Ectodermal cell (in vitro differentiated cells): ENCODE results near the gene ANKIB1.

ENCODE experiments used
- H3K27ac ChIP-seq: 2 replicates; pipeline ENCODE4 v1.7.0; 2013; ENCODE audit warnings: mild to moderate bottlenecking, low read depth, low read length; ENCODE audit not compliant: insufficient read depth, poor library complexity, severe bottlenecking
- H3K27me3 ChIP-seq: 2 replicates; pipeline ENCODE4 v1.7.0; 2013; ENCODE audit warnings: mild to moderate bottlenecking, low read length; ENCODE audit not compliant: insufficient read depth, control insufficient read depth, poor library complexity, severe bottlenecking
- H3K36me3 ChIP-seq: one replicate; pipeline ENCODE4 v1.7.0; 2013; ENCODE audit warnings: low read length; ENCODE audit not compliant: control insufficient read depth, insufficient read depth
- H3K4me1 ChIP-seq: one replicate; pipeline ENCODE4 v1.7.0; 2013; ENCODE audit warnings: low read length; ENCODE audit not compliant: control insufficient read depth, insufficient read depth
- H3K4me3 ChIP-seq: 2 replicates; pipeline ENCODE4 v1.7.0; 2013; ENCODE audit warnings: low read depth, low read length, control low read depth; ENCODE audit not compliant: insufficient read depth
- H3K9me3 ChIP-seq: 2 replicates; pipeline ENCODE4 v1.7.0; 2013; ENCODE audit warnings: mild to moderate bottlenecking, low read length, moderate library complexity; ENCODE audit not compliant: control insufficient read depth
- WGBS, 2 experiments: methylation state at CpG; one replicate each; pipeline ENCODE4 v1.1.7; 2013; ENCODE audit warnings: missing lambda C conversion rate in 2 of 2; 5-methylcytosine and 5-hydroxymethylcytosine counted together

ANKIB1 gene

DNA sequence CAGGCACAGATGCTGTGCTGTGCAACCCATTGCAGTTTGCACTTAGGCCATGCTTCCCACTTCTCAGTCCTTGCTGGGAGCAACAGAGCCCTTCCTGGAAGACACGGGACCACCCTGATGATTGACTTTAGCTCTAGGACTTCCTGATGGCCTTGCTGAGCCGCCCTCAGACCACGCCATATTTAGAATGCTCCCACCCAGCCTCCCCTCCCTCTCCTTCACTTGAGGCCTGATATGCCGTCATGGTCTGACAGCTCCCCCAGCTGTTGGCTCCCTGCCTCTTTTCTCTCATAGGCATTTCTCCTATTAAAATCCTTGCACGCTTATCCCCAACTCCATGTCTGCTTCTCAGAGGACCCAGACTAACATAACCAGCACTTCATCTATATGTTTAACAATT, 172.1 kb downstream of the ANKIB1 start:
- Histone ChIP-seq H3K27me3 (no peaks in the 10 kb centered on the region), H3K36me3 (no peaks in the 10 kb centered on the region), H3K4me1 (no peaks in the 10 kb centered on the region), H3K9me3 (no peaks in the 10 kb centered on the region), H3K4me3 (no peak overlapping the region), H3K27ac (no peak overlapping the region)
- 78 to 83% methylated on average over 5 of the region's 5 CpGs for WGBS, 2 experiments

DNA sequence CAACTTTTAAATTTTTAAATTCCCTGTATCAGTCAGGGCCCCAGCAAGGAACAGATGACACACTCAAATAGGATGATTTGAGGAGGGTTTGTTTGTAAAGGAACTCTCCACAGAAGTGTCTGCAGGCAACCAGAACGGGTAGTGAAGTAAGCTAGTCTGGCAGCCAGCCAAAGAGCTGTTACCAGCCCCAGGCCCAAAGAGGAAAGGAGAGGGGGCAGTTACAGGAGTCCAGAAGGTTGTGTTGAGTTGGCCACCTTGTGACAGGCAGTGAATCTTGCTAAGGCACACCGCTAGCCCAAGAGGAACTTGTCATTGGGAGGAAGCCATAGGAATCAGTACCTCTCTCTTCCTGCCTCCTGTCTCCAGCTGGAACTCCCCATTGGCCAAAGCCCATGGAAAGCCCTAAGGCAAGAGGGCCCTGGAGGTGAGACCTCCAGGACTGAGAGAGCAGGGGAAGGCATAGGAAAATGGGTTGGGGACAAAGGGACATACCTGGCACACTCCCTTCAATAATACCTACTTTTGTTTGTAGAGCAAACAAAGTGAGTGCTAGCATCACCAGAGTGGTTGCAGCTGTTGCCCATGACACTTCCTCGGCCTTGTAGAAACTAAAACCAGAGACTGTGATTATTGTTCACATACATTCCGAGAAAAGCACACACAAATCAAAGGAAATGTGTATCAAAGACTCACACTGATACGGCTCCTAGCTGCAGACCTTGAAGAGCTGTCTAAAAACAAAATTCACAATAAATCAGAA, 176.1 kb downstream of the ANKIB1 start:
- Histone ChIP-seq H3K9me3 (no peaks in the 10 kb centered on the region), H3K36me3 (no peaks in the 10 kb centered on the region), H3K4me3 (no peak overlapping the region), H3K27me3 (no peaks in the 10 kb centered on the region), H3K4me1 (no peaks in the 10 kb centered on the region), H3K27ac (no peak overlapping the region)
- 86 to 88% methylated on average over 5 of the region's 5 CpGs for WGBS, 2 experiments

GRCh38 chr7:92422926-92423325, 177.2 kb downstream of the ANKIB1 start:
- H3K27ac ChIP-seq: no peak overlapping the region
- no peaks in the 10 kb centered on the region for H3K36me3 ChIP-seq
- WGBS, 2 experiments: 94 to 95% methylated on average over 6 of the region's 6 CpGs

DNA sequence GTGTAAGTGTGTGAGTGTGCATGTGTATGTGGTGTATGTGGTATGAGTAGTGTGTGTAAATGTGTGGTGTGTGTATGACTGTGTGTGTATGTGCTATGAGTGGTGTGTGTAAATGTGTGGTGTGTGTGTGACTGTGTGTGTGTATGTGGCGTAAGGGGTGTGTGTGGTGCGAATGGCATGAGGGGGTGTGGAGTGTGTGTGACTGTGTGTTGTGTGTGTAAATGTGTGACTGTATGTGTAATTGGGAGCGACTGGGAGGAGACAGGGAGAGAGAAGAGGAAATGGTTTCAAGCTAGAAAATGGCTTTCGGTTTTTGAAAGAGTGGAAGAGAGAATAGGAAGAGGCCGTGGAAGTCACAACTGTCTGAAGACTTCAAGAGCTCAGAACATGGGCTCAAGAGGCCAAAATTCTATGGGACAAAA, 177.9 kb downstream of the ANKIB1 start:
- H3K27me3 ChIP-seq: no peaks in the 10 kb centered on the region
- H3K4me3 ChIP-seq: no peak overlapping the region
- H3K4me1 ChIP-seq: no peaks in the 10 kb centered on the region
- H3K27ac ChIP-seq: no peak overlapping the region
- H3K9me3 ChIP-seq: no peaks in the 10 kb centered on the region
- 87 to 90% methylated on average over 5 of the region's 5 CpGs for WGBS, 2 experiments
- H3K36me3 ChIP-seq: no peaks in the 10 kb centered on the region

More at GRCh38 chr7:92422926-92423325, 177.2 kb downstream of the ANKIB1 start:
- Histone ChIP-seq H3K9me3 (no peaks in the 10 kb centered on the region), H3K27me3 (no peaks in the 10 kb centered on the region), H3K4me1 (no peaks in the 10 kb centered on the region), H3K4me3 (no peak overlapping the region)

- Histone ChIP-seq H3K27me3 (no peaks in the 10 kb centered on the region), H3K4me3 (no peak overlapping the region), H3K9me3 (no peaks in the 10 kb centered on the region), H3K36me3 (no peaks in the 10 kb centered on the region), H3K4me1 (no peaks in the 10 kb centered on the region), H3K27ac (no peak overlapping the region)
- 84 to 86% methylated on average over 19 to 20 of the region's 20 CpGs for WGBS, 2 experiments
These were observed 179.7 kb downstream of the ANKIB1 start for GRCh38 chr7:92425311-92425947.

DNA sequence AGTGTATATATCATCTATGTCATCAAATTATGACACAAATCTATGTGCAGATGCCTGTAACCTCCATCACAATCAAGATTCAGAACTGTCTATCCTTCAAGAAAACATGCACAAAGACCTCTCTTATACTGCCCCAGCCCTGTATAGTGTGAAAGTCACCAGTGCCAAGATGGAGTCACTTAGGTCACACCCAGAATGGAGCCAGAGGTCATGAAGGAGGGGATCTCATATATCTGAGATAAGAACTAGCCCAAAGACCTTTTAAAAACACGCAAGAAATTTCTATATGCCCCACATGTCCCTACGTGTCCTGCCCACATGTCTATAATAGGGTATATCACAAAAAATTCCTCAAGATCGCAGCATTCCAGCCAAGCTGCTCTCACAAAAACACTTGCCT, 181.4 kb downstream of the ANKIB1 start:
- Histone ChIP-seq H3K9me3 (no peaks in the 10 kb centered on the region), H3K27me3 (no peaks in the 10 kb centered on the region), H3K4me1 (no peaks in the 10 kb centered on the region), H3K36me3 (no peaks in the 10 kb centered on the region), H3K27ac (no peak overlapping the region), H3K4me3 (no peak overlapping the region)
- WGBS, 2 experiments: 82 to 97% methylated on average over 3 of the region's 3 CpGs

GRCh38 chr7:92432299-92432946, 186.6 kb downstream of the ANKIB1 start:
- no peak overlapping the region for H3K27ac ChIP-seq
- H3K4me1 ChIP-seq: no peaks in the 10 kb centered on the region
- WGBS, 2 experiments: 95 to 97% methylated on average over 3 of the region's 3 CpGs

DNA sequence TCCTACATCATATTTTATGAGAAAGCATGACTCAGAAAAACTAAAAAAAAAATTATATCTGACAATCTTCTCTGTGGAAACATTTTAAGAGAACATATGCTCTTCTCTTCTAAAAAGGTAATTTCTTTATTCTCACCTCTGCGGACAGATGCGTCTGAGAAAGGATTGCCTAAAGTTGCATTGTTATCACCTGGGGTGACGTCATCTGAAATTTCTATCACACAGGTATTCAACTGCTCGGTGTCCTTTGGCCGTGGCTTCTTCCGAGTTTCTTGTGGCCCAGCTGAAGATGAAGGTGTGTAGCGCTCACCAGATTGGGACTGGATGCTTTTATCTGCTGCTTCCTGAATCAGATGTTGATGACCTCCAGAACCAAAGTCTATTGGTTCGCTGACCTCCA, 187.2 kb downstream of the ANKIB1 start:
- Histone ChIP-seq H3K4me3 (no peak overlapping the region), H3K27ac (no peak overlapping the region), H3K9me3 (no peaks in the 10 kb centered on the region), H3K36me3 (no peaks in the 10 kb centered on the region), H3K27me3 (no peaks in the 10 kb centered on the region), H3K4me1 (no peaks in the 10 kb centered on the region)
- WGBS, 2 experiments: 95 to 96% methylated on average over 8 of the region's 8 CpGs

More at GRCh38 chr7:92432299-92432946, 186.6 kb downstream of the ANKIB1 start:
- Histone ChIP-seq H3K36me3 (no peaks in the 10 kb centered on the region), H3K4me3 (no peak overlapping the region), H3K9me3 (no peaks in the 10 kb centered on the region), H3K27me3 (no peaks in the 10 kb centered on the region)

DNA sequence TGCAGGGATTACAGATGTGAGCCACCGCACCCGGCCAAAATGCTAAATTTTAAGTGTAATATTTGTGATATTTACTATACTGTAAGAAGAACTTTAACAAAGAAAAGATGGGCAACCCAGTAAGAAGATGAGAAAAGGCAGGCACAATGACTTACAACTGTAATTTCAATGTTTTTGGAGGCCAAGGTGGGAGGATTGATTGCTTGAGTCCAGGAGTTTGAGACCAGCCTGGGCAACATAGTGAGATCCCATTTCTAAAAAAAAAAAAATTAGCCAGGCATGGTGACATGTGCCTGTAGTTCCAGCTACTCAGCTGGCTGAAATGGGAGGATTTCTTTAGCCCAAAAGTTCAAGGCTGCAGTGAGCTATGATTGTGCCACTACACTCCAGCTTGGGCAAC, 189.8 kb downstream of the ANKIB1 start:
- no peak overlapping the region for H3K4me3 ChIP-seq
- no peak overlapping the region for H3K27ac ChIP-seq
- no peaks in the 10 kb centered on the region for H3K27me3 ChIP-seq
- H3K4me1 ChIP-seq: no peaks in the 10 kb centered on the region
- WGBS, 2 experiments: 94 to 100% methylated on average over 2 of the region's 2 CpGs
- no peaks in the 10 kb centered on the region for H3K9me3 ChIP-seq
- H3K36me3 ChIP-seq: no peaks in the 10 kb centered on the region
